ENCODE data around the gene UBE2H.

UBE2H gene

GRCh38 chr7:129830949-129831348, 121.8 kb downstream of the UBE2H start:
- H3K27ac ChIP-seq (ENCODE audit: extremely low read depth, low read depth, low read length) = no peak overlapping the region
- CTCF ChIA-PET = interaction anchor here (0.7 to 4.6 kb wide), 13 partner anchors 10 to 465 kb away, joined by 3 to 51 read pairs (median 7); no protein-coding TSS in a partner anchor
- no peak overlapping the region for H3K4me3 ChIP-seq (ENCODE audit: low read depth, low read length)
- H3K9me3 ChIP-seq (ENCODE audit: control insufficient read depth, insufficient read depth, low read depth, low read length) = no peaks in the 10 kb centered on the region
- H3K36me3 ChIP-seq (ENCODE audit: control insufficient read depth in 2 of 2, insufficient read depth in 1 of 2, low read length in 2 of 2) = peaks cover 0 to 2% of the 10 kb centered on the region in 2 experiments; a peak in 1 of 3 replicates
- TF ChIP-seq ZNF660 (tag by site-specific recombination; IDR thresholded peaks at IDR 0.05) (no peak), ZNF391 (tag by site-specific recombination; IDR thresholded peaks at IDR 0.05; ENCODE audit: borderline replicate concordance, low read depth) (no peak), GLIS2 (tag by site-specific recombination; IDR thresholded peaks at IDR 0.05) (no peak), BCL11A (tag by site-specific recombination; IDR thresholded peaks at IDR 0.05; ENCODE audit: low read depth) (no peak), ZNF146 (tag by site-specific recombination; IDR thresholded peaks at IDR 0.05) (no peak), ZNF426 (tag by site-specific recombination; IDR thresholded peaks at IDR 0.05) (no peak), ZNF169 (tag by site-specific recombination; IDR thresholded peaks at IDR 0.05) (no peak), SP7 (tag by site-specific recombination; IDR thresholded peaks at IDR 0.05) (no peak), YY2 (tag by site-specific recombination; IDR thresholded peaks at IDR 0.05) (no peak), ZNF248 (tag by site-specific recombination; IDR thresholded peaks at IDR 0.05) (no peak), ZNF2 (tag by site-specific recombination; IDR thresholded peaks at IDR 0.05) (no peak), ZFP69B (tag by site-specific recombination; IDR thresholded peaks at IDR 0.05) (no peak), PRDM10 (tag by site-specific recombination; IDR thresholded peaks at IDR 0.05) (no peak), ZNF292 (tag by site-specific recombination; IDR thresholded peaks at IDR 0.05; ENCODE audit: borderline replicate concordance, low read depth) (no peak), ZNF398 (tag by site-specific recombination; IDR thresholded peaks at IDR 0.05) (no peak), ZNF10 (tag by site-specific recombination; IDR thresholded peaks at IDR 0.05) (no peak), ZNF148 (tag by site-specific recombination; IDR thresholded peaks at IDR 0.05; ENCODE audit: borderline replicate concordance) (no peak), ZBTB8A (tag by site-specific recombination; IDR thresholded peaks at IDR 0.05) (no peak), PATZ1 (tag by site-specific recombination; IDR thresholded peaks at IDR 0.05) (no peak), MYNN (tag by site-specific recombination; IDR thresholded peaks at IDR 0.05; ENCODE audit: borderline replicate concordance) (no peak)
- POLR2A ChIA-PET = interaction anchor here (1.1 to 1.3 kb wide), 3 partner anchors 118 to 180 kb away, joined by 3 read pairs; no protein-coding TSS in a partner anchor
- no peaks in the 10 kb centered on the region for H3K4me1 ChIP-seq (ENCODE audit: control insufficient read depth, insufficient read depth, low read length)

All from HEK293 (cell line).